GM19467 (cell line): ENCODE results near the gene CRYZL1.
"Not testable (repeated sequence)": the region's sequence is repeated elsewhere in the genome, so short reads cannot be mapped to it uniquely, and the experiment has no call there.

Experiments used
- ATAC-seq: cut with Tn5 transposase; IDR thresholded peaks from one replicate; pipeline ENCODE4 v1.9.1; 2021; ENCODE audit warnings: mild to moderate bottlenecking, moderate library complexity; ENCODE audit not compliant: unreplicated experiment

CRYZL1 gene

DNA sequence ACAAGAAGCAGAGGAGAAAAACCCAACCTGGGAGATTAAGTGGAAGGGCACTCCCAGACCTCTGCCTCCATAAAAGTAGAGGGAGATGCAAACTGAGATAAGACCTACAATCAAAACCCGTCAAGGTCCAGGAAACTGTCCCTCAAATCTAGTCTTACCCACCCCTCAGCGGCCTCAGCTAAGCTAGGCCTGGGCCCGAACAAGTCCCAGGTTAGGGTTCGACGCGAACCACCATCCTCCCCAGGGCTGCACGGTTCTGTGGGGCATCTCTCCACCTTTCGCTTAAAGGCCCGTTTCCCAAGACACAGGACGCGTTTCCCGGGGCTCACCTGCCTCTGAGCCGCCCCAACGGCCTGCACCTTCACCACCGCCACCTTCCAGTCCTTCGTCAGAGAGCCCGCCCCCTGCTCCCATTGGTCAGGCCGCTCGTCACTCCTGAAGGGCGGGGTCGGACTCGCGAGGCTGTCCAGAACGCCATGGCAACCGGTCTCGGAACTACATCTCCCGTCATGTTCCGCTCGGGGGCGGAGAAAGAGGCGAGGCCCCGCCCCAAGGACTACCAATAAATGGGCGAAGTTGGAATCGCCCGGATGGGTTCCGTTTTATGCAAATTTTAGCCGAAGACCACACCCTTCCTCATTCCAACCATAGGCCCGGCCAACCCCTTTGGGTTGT, at the start of gene CRYZL1:
CRYZL1 (minus strand) TSS at position 390 of the 675 bp plus-strand sequence. CDS start 10,190 bp downstream, outside the sequence.
- ATAC-seq, result peak; percentile 81

DNA sequence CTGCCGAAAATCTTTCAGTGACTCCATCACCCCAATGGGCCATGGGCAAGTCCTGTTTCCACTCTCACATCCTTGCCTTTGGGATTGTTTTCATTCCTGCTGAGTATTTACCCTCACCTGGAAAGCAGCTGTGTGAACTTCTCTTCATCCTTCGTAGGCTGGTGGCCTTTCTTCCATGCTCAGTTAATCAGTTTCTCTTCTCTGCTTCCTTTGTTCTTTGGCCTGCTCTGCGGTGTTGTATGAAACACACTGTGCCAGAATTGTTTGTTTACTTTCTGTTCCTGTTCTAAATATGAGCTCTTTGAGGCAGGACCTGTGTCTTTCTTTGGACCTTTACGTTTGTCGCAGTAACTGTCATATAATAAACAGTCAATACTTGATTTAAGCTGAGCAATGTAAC, 49.3 kb upstream of the CRYZL1 start:
- no peak for ATAC-seq

DNA sequence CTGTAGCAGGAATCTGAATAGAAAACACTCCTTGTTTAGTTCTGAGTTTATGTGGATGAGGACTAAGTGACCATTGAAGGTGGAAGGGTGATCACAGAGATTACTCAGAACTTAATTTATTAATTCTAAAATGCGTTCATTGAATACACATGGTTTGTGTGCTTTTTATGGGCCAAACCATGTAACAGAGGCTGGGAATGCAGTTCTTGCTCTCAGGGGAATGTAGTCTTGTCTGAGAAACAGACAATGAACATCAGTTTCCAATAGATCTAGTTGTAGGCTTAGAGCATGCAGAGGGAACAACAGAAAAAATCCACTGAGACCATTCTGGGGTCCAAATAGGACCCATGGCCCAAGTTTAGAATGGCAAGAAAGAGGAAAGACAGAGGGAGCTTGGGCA, 46.8 kb upstream of the CRYZL1 start:
- no peak for ATAC-seq

GRCh38 chr21:33687634-33688033, 46.1 kb upstream of the CRYZL1 start:
- ATAC-seq, result no peak

DNA sequence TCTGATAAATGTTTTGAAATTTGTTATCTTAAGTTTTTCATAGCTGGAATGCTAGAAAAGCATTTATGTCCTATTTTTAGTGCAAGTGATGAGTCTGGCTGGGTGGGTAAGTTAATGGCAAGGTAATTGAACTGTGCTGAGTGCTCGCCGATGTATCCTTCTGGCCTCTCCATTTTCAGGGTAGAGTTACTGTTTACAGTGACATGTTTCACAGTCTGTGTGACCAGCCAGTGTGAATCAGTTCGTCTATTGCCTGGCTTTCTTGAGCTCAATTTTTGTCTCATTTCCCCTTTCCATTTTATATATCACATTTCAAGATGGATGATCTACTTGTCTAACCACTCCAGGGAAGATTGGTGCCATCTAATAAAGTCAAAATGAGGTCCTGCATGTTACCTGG, 44.8 kb upstream of the CRYZL1 start:
- ATAC-seq, result no peak

GRCh38 chr21:33685613-33686197, 44.2 kb upstream of the CRYZL1 start:
- no peak for ATAC-seq

DNA sequence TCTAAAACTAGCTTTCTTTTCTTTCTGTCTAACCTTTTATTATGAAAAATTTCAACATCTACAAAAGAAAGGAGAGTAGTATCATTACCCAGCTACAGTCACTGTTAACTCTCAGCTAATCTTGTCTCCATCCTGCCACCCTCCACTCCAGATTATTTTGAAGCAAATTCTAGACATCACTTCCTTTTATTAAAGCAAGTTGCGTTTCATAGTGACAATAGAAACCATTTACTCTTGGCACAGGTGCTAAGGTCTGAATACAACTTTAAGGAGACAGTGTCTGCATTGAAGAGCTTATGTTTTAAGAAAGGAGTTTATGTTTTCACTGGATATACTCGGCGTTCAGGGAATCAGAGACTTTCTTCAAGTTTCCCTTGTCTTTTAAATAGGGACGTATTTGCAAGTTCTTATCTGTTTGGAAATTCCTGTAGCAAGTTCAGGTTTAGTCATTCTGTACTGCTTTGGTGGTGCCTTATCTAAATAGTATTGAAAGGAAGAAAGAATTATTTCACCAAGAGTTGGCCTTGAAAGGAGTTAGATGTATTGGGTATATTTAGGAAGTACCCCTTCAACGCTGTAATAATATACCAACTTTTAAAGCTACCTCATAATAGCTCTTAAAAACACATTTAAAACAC, 43.5 kb upstream of the CRYZL1 start:
- ATAC-seq, result no peak

DNA sequence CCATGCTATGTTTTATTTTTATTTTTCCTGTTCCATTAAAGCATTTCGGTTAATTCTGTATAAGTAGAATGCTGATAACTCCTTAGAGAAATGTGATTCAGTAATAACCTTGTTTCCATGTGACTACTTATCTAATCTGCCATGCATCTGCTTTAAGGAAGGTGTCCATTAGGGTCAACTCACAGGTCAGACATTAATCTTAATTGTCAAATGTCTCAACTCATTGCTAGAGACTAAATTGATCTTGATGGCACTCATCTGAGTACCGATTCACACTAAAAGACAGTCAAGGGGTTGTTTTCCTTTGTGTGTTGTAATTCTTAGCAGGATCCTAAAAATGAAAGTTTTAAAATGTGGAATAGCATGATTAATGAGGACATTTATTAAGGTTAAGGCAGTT, 42.5 kb upstream of the CRYZL1 start:
- no peak for ATAC-seq

DNA sequence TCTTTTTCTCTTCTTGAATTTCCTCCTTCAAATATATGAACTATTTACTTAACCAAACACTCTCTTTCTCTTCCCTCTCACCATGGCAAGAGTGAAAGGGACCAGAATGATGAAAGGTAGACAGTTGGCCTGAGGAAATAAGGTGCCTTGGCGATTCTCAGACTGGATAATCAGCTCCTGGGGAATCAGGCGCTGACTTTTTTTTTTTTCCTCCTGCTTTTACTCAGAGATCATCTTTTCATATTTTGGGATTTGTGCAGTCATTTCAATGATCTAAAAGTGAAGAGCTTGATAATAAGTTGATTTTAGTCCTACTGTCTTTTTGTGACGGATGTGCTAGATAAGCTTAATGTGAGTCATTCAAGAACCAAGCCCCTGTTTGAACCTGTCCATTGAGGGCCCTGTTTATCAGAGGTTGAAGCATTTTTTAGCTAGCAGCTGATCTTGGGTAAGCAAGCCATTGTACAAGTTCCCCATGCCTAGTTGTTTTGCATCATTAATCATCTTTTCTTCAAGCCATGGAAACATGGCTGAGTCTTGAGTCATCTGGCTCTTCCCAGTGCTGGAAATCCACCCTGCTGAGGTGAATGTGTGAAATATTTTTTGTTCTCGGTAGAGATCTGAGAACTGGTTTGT, 41.6 kb upstream of the CRYZL1 start:
- no peak for ATAC-seq

GRCh38 chr21:33680870-33681269, 39.3 kb upstream of the CRYZL1 start:
- no peak for ATAC-seq

GRCh38 chr21:33677450-33677849, 35.9 kb upstream of the CRYZL1 start:
- ATAC-seq, result no peak

- not testable (repeated sequence) for ATAC-seq
Measured at GRCh38 chr21:33676666-33677065, 35.1 kb upstream of the CRYZL1 start.

- ATAC-seq, result no peak
Measured at GRCh38 chr21:33674226-33674625, 32.7 kb upstream of the CRYZL1 start.

DNA sequence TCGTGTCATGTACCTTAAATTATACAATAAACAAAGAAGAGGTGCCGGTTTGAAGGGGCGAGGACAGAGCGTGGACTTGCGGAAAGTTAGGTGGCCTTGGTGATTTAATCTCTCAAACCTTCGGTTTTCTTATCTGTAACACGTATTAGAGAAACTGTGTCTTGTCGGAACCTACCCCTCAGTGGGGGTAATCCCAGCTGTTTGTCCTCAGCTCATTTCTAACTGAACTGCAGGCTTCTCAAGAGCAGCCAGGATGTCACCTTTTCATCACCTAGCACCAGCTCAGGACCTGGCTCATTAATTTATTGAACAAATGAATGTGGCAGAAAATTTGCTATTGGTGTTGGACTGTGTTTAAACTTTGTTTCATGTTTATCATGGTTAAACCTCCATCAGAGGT, 31.9 kb upstream of the CRYZL1 start:
- ATAC-seq, result no peak

DNA sequence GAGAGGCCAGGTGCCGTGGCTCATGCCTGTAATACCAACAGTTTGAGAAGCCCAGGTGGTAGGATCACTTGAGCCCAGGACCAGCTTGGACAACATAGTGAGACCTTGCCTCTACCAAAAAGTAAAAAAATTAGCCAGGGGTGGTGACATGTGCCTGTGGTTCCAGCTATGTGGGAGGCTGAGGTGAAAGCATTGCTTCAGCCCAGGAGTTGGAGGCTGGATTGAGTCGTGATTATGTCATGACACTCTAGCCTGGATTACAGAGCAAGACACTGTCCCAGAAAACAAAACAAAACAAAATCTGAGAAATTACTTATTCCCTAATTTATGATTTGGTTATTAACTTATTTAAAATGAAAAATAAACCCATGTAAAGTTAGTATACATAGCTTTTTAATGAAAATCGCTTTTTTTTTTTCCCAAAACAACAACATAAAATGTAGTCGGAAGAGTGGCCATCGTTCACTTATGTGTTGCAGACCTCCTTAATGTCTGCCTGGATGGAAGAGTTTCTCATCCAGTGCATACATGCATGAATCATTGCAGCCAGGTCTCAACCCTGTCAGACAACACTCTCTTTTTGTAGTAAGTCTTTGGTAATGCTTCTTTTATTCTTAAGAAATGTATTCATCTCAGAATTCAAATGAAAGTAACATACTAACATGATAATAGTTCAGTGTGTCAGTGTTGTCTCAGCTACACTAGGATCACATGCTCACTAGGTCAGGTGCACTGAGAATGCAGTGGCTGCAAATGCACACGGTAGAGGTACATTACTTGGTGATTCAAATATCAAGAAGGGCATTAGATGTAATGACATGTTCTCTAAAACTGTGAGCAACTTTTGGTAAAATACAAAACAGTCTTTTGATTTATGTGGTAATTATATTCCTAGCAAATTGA, 28.8 kb upstream of the CRYZL1 start:
- ATAC-seq, result no peak

DNA sequence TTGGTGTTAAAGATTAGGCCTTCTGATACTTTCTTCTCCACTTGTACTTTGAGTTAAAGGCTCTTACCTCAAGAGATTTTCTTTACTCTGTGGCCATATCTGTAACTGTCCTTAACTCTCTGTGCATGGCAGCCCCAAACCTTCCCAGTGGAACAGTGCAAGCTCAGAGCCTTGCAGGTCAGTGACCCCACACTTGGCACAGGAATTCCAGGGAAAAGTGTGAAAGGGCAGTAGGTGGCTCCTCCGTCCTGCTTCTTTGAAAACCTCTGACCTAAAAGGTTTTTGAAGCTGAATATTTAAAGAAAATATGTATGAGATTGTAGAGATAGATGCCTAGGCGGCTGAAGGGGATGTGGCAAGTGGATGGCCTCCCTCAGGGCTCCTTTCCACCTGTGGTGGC, 27.1 kb upstream of the CRYZL1 start:
- no peak for ATAC-seq

DNA sequence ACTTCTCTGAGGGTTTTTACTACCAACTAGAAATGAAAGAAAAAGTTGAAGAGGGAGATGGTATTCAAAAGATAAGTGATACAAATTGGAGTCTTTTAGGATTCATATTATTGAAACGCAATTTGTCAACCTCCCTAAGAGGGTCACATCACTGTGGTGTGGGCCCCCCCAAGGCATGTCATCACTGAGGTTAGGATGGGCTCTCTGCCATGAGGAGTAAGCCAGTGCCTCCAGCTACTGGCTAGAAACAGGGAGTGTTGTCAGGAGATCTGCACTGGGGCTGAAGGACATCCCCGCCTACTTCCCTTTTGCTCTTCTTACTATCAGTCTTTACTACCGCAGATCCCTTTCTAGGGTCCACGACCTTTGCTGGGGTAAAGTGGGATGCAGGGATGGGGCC, 26.6 kb upstream of the CRYZL1 start:
- no peak for ATAC-seq

- ATAC-seq, result no peak
Measured at GRCh38 chr21:33667636-33668035, 26.1 kb upstream of the CRYZL1 start.

DNA sequence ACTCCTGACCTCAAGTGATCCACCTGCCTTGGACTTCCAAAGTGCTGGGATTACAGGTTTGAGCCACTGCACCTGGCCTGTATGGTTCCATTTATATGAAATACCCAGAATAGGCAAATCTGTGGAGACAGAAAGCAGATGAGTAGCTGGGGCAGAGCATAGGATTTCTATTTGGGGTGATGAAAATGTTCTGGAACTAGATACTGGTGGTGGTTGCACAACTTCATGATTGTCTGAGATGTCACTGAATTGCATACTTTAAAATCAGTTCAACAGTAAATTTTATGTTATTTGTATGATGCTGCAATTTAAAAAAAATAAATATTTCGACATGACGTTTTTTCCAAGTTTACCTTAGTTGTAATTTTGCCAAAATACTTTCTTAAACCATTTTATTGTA, 24.6 kb upstream of the CRYZL1 start:
- ATAC-seq, result no peak

DNA sequence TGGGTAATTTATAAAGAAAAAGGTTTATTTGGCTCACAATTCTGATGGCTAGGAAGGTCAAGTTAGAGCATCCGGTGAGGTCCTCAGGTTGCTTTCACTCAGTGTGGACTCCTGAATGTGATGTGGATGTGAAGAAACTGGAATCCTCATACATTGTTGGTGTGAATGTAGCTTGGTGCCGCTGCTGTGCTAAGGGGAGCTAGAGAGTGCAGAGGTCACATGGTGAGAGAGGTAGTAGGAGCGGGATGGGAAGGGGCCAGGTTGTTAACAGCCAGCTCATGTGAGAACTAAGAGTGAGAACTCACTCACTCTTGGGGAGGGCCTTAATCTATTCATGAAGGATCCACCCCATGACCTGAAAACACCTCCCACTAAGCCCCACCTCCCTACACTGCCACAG, 22.6 kb upstream of the CRYZL1 start:
- ATAC-seq, result no peak

DNA sequence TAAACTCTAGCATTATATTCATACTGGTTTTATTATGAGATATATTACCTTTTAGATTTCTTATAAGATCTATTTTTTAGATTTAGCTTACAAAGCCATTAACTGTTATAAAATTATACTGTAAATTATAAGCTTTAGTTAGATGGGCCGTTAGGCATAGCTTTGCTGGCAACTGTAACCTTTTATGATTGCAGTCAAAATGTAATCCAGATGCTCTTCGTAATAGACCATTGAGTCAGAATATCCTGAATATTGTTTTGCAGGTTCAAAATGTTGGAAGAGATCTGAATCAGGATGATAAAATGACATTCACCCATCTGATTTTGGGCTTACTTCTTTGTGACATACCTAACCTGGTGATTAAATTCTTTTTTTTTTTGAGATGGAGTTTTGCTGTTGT, 21.7 kb upstream of the CRYZL1 start:
- no peak for ATAC-seq
